Measurements from ENCODE around the gene PCED1B. TPM values are rescaled to one million over a fixed set of nuclear protein-coding genes. Genes with fewer than 3 reads are reported as not detected.

The PCED1B gene
- total and polyA plus RNA-seq, 3 donors from 2014 or later = 30.0 to 56.1 (median 47.2) TPM

- Histone ChIP-seq H3K36me3 (ENCODE audit: low read depth, missing control alignments) (no peaks in the 10 kb centered on the region), H3K4me3 (no peak overlapping the region), H3K9me3 (no peaks in the 10 kb centered on the region), H3K4me1 (peaks cover 3% of the 10 kb centered on the region), H3K27ac (no peak overlapping the region), H3K27me3 (no peaks in the 10 kb centered on the region)
- intact Hi-C loops (cut with DNase I; ENCODE audit: low total_unique reads) = no loop called here
- no peak for DNase-seq
- no peak for TF ChIP-seq CTCF (IDR thresholded peaks at IDR 0.05)
- 80 to 81% methylated on average over 4 of the region's 4 CpGs for WGBS, 2 donors
These were observed 202.8 kb downstream of the PCED1B start for GRCh38 chr12:47282206-47282605.

Small RNA genes within 50 kb of the gene (microRNA-seq; reads per million reads assigned to microRNA genes)
- 0 reads per million in 2 donors for gene MIR4698 (ENCODE audit: borderline number of aligned reads in 2 of 2, borderline replicate concordance in 1 of 2)

Small RNA genes within 50 kb of the gene (small RNA-seq; reads per million reads assigned to genes)
- 0 reads per million in 2 donors for gene MIR4698

Other genes starting within 250 kb of the PCED1B start
- 10 to 100 TPM; 35.4 to 53.2 TPM for gene AMIGO2, start 338 bp downstream of the PCED1B start, total RNA-seq
- 28.8 TPM for gene AMIGO2, start 338 bp downstream of the PCED1B start, polyA plus RNA-seq (ENCODE audit: insufficient read depth, low read depth, low replicate concordance)

All from testis (tissue), 3 donors.